ENCODE data around the gene DNAJC7. TPM values are rescaled to one million over a fixed set of nuclear protein-coding genes. Genes with fewer than 3 reads are reported as not detected.
"Not testable (repeated sequence)": the region's sequence is repeated elsewhere in the genome, so short reads cannot be mapped to it uniquely, and the experiment has no call there.

The DNAJC7 gene
- total RNA-seq, 1 donor, result 75.3 TPM

GRCh38 chr17:41937970-41938954 is 79.0 kb downstream of the DNAJC7 start:
- Histone ChIP-seq H3K9me3 (ENCODE audit: low read depth, low read length) (no peaks in the 10 kb centered on the region), H3K4me3 (ENCODE audit: insufficient read depth, low read length) (no peak overlapping the region), H3K27ac (ENCODE audit: low read depth, low read length) (no peak overlapping the region), H2AFZ (ENCODE audit: low read length) (no peak overlapping the region), H3K27me3 (ENCODE audit: insufficient read depth, low read length) (no peaks in the 10 kb centered on the region), H3K36me3 (ENCODE audit: insufficient read depth, low read length) (peaks cover 7% of the 10 kb centered on the region), H3K79me2 (ENCODE audit: insufficient read depth, low read length) (no peaks in the 10 kb centered on the region), H3K4me2 (ENCODE audit: insufficient read depth, low read length) (no peak overlapping the region), H4K20me1 (ENCODE audit: insufficient read depth, low read length) (no peaks in the 10 kb centered on the region), H3K4me1 (ENCODE audit: insufficient read depth, low read length) (no peaks in the 10 kb centered on the region)
- TF ChIP-seq, protein P1, sequence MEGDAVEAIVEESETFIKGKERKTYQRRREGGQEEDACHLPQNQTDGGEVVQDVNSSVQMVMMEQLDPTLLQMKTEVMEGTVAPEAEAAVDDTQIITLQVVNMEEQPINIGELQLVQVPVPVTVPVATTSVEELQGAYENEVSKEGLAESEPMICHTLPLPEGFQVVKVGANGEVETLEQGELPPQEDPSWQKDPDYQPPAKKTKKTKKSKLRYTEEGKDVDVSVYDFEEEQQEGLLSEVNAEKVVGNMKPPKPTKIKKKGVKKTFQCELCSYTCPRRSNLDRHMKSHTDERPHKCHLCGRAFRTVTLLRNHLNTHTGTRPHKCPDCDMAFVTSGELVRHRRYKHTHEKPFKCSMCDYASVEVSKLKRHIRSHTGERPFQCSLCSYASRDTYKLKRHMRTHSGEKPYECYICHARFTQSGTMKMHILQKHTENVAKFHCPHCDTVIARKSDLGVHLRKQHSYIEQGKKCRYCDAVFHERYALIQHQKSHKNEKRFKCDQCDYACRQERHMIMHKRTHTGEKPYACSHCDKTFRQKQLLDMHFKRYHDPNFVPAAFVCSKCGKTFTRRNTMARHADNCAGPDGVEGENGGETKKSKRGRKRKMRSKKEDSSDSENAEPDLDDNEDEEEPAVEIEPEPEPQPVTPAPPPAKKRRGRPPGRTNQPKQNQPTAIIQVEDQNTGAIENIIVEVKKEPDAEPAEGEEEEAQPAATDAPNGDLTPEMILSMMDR (IDR thresholded peaks at IDR 0.05; ENCODE audit: extremely low read depth, low read depth, low read length), result no peak
- no peak for DNase-seq (ENCODE audit: insufficient read length, low spot score, missing footprints)

DNA sequence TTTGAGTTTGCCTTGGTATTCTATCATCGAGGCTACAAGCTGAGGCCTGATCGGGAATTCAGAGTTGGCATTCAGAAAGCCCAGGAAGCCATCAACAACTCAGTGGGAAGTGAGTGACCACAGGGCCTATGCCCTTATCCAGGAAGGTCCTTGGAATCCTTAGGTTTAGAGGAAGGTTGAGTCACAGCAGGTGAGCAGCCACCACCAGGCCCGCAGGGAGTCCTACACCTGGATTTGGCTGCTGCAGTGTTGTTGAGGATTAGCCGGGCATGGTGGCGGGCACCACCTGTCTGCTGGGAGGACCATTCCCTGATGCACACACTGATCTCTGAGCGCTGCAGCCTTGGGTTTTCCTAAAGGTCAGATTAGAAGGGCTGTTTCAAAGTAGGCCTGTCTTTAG is 81.6 kb downstream of the DNAJC7 start:
- Histone ChIP-seq H2AFZ (ENCODE audit: low read length) (no peak overlapping the region), H3K4me2 (ENCODE audit: insufficient read depth, low read length) (no peak overlapping the region), H3K27me3 (ENCODE audit: insufficient read depth, low read length) (no peaks in the 10 kb centered on the region), H3K4me1 (ENCODE audit: insufficient read depth, low read length) (peaks cover 5% of the 10 kb centered on the region), H4K20me1 (ENCODE audit: insufficient read depth, low read length) (no peaks in the 10 kb centered on the region), H3K4me3 (ENCODE audit: insufficient read depth, low read length) (no peak overlapping the region), H3K36me3 (ENCODE audit: insufficient read depth, low read length) (peaks cover 7% of the 10 kb centered on the region), H3K9me3 (ENCODE audit: low read depth, low read length) (no peaks in the 10 kb centered on the region), H3K27ac (ENCODE audit: low read depth, low read length) (no peak overlapping the region), H3K79me2 (ENCODE audit: insufficient read depth, low read length) (no peaks in the 10 kb centered on the region)
- DNase-seq (ENCODE audit: insufficient read length, low spot score, missing footprints), result no peak
- TF ChIP-seq, protein P1 (IDR thresholded peaks at IDR 0.05; ENCODE audit: extremely low read depth, low read depth, low read length), result no peak

GRCh38 chr17:41932816-41933389 is 84.3 kb downstream of the DNAJC7 start:
- TF ChIP-seq, protein P1 (IDR thresholded peaks at IDR 0.05; ENCODE audit: extremely low read depth, low read depth, low read length), result no peak
- Histone ChIP-seq H3K27ac (ENCODE audit: low read depth, low read length) (no peak overlapping the region), H3K79me2 (ENCODE audit: insufficient read depth, low read length) (no peaks in the 10 kb centered on the region), H3K4me3 (ENCODE audit: insufficient read depth, low read length) (no peak overlapping the region), H3K27me3 (ENCODE audit: insufficient read depth, low read length) (no peaks in the 10 kb centered on the region), H2AFZ (ENCODE audit: low read length) (no peak overlapping the region), H3K4me2 (ENCODE audit: insufficient read depth, low read length) (no peak overlapping the region), H3K9me3 (ENCODE audit: low read depth, low read length) (no peaks in the 10 kb centered on the region), H4K20me1 (ENCODE audit: insufficient read depth, low read length) (no peaks in the 10 kb centered on the region), H3K4me1 (ENCODE audit: insufficient read depth, low read length) (peaks cover 9% of the 10 kb centered on the region), H3K36me3 (ENCODE audit: insufficient read depth, low read length) (peaks cover 7% of the 10 kb centered on the region)
- no peak for DNase-seq (ENCODE audit: insufficient read length, low spot score, missing footprints)

GRCh38 chr17:41931715-41932114 is 85.5 kb downstream of the DNAJC7 start:
- not testable (repeated sequence) for H3K79me2 ChIP-seq (ENCODE audit: insufficient read depth, low read length); H3K9me3 ChIP-seq (ENCODE audit: low read depth, low read length); H4K20me1 ChIP-seq (ENCODE audit: insufficient read depth, low read length); H3K4me3 ChIP-seq (ENCODE audit: insufficient read depth, low read length); H2AFZ ChIP-seq (ENCODE audit: low read length); H3K4me2 ChIP-seq (ENCODE audit: insufficient read depth, low read length); H3K36me3 ChIP-seq (ENCODE audit: insufficient read depth, low read length); H3K27ac ChIP-seq (ENCODE audit: low read depth, low read length); DNase-seq (ENCODE audit: insufficient read length, low spot score, missing footprints); H3K27me3 ChIP-seq (ENCODE audit: insufficient read depth, low read length); H3K4me1 ChIP-seq (ENCODE audit: insufficient read depth, low read length)

DNA sequence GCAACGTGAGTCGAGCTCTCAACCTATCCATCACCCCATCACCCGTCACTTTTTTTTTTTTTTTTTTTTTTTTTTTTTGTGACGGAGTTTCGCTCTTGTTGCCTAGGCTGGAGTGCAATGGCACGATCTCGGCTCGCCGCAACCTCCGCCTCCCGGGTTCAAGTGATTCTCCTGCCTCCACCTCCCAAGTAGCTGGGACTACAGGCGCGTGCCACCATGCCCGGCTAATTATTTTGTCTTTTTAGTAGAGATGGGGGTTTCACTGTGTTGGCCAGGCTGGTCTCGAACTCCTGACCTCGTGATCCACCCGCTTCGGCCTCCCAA is 86.4 kb downstream of the DNAJC7 start:
- H2AFZ ChIP-seq (ENCODE audit: low read length), result peak overlapping the region; percentile 89
- not testable (repeated sequence) for DNase-seq (ENCODE audit: insufficient read length, low spot score, missing footprints); H3K36me3 ChIP-seq (ENCODE audit: insufficient read depth, low read length); H3K9me3 ChIP-seq (ENCODE audit: low read depth, low read length); H3K79me2 ChIP-seq (ENCODE audit: insufficient read depth, low read length); H3K27me3 ChIP-seq (ENCODE audit: insufficient read depth, low read length); H4K20me1 ChIP-seq (ENCODE audit: insufficient read depth, low read length); H3K4me1 ChIP-seq (ENCODE audit: insufficient read depth, low read length)
- peak overlapping the region; percentile 66 for H3K27ac ChIP-seq (ENCODE audit: low read depth, low read length)
- peak overlapping the region; percentile 83 for H3K4me2 ChIP-seq (ENCODE audit: insufficient read depth, low read length)
- peak overlapping the region; percentile 71 for H3K4me3 ChIP-seq (ENCODE audit: insufficient read depth, low read length)

All from osteoblast (primary cell).